Stimulated activated CD4-positive, alpha-beta T cell treated with anti-CD3 and anti-CD28 coated beads, Interleukin-15, amount 100 ng/mL, for 48 hours (primary cell): ENCODE results near the gene NFATC1.

ENCODE experiments used
- DNase-seq, 2 donors: peaks; one replicate each; pipeline ENCODE4 v3.0.0-alpha.2; 2020; ENCODE audit warnings: low read depth in 2 of 2

Gene NFATC1

DNA sequence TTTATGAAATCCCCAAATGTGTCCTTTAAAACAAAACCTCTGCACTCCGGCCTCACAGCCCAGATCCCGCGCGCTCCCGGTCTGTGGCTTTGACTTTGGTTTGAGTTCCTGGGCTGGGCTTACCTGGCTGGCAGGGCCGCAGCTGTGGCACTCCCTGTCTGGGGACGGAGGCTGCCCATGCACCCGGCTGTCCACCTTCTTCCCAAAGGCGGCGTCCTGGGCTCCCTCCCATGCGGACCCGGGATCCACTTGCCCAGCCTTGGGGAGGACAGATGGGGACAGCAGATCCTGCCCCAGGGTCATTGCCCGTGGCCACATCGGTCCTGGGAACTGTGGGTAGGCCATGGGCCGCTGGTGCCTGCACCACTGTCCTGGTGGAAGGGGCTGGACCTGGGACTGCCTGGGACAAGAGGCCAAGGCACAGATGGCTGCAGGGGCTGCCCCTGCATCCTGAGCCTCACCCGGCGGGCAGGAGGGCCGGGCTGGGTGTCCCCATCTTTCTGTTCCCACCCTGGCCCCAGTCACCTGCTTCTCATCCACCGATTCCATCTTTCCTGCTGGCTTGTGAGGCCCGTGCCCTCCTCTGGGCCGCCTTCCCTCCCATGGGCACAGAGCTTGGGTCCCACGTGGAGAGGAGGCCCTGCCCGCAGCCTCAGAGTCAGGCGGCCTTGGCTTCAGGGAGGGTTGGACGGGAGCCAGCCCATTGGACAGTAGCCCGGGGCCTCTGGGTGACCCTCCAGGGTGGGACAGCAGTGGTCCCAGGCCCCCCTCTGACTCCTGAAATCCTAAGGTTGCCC, 27.7 kb downstream of the NFATC1 start:
- DNase-seq: no peak

- no peak for DNase-seq
These were observed 28.4 kb downstream of the NFATC1 start for GRCh38 chr18:79424008-79424565.

DNA sequence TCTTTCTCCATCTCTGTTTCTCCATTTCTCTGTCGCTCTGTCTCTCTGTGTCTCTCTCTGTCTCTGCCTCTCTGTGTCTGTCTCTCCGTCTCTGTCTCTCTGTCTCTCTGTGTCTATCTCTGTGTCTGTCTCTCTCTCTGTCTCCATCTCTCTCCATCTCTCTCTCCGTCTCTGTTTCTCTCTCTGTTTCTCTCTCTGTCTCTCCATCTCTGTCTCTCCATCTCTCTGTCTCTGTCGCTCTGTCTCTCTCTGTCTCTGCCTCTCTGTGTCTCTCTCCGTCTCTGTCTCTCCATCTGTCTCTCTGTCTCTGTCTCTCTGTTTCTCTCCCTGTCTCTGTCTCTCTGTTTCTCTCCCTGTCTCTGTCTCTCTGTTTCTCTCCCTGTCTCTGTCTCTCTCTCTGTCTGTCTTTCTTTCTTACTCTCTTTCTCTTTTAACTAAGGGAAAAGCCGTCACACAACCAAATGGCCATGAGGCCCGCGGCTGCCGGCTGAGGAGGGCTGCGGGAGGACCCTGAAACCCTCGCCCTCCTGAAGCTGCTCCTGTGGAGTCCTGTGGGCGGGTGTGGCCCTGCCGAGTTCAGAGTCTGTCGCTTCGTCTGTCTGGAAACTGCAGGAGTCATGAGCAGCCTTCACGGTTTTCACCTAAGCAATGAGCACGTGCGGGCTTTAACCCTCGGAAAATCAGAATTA, 29.3 kb downstream of the NFATC1 start:
- no peak for DNase-seq

DNA sequence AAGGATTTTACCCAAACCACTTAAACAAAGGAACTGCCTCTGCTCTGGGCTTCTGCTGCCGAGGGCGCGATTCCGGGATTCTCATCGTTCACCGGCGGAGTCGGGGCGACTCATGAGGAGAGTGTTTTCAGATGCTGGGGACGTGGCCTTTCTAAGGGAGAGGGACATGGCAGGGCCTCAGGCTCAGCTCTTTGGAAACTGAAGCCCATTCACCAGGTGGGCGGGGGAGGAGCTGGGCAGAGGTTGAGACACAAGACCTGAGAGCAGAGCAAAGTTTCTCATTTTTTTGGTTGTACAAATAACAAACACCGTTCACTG, 29.8 kb downstream of the NFATC1 start:
- DNase-seq: no peak

DNA sequence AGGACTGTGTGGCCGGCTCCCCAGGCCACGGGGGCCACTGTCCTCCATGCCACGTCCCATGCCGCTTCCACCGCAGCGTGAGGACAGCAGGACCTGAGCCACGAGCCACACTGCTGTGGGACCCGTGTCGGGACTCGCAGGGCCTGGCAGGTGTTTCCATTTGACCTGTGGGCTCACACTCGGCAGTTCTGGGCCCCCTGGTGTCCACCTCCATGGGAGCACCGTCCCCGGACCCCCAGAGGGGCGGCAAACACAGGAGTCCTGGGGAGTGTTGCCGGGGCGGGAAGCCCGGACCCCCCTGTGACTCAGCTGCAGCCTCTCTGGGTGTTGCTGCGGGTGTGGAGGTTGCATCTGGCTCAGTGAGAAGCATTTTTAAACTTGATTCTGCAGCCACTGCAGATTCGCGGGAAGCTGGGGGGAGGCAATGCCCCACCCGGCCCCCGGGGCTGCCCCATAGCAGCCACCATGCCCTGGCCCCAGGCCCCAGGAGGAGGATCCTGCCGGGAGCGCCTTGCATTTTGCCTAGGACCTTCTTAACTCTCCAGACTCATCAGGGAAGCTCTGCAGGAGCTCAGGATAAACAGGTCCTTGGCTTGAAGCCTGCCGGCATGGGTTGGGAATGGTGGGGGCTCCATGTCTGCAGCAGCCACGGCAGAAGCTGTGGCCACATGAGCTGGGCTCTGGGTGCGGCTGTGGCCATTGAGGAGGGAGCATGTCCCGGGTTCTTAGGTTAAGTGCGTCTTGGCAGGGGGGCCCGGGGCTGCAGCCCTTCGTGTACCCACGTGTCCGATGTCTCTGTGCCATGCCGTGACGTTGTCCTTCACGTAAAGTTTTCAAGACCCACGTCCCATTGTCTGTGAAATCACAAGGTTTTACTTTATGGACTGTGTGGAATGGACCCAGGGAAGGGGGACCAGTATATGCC, 30.9 kb downstream of the NFATC1 start:
- DNase-seq: no peak

- DNase-seq: no peak
These were observed 31.9 kb downstream of the NFATC1 start for GRCh38 chr18:79427368-79428225.

DNA sequence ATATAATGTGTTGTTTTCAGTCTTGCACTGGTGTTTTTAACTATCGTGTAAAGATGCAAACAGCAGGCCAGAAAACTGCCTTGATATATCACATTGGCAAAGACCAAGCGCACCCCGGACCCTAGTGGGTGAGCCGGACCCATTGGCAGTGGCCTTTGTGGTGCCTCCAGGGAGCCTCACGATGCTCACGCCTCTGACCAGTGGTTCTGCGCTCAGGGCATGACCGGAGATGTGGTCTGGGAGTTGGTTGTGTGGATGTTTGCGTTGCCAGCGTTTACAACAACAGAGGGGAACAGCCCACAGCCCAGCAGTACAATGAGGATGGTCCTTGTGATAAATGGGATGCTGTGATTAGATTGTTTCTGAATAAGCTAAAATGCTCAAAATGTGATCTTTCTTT, 32.6 kb downstream of the NFATC1 start:
- DNase-seq: no peak

DNA sequence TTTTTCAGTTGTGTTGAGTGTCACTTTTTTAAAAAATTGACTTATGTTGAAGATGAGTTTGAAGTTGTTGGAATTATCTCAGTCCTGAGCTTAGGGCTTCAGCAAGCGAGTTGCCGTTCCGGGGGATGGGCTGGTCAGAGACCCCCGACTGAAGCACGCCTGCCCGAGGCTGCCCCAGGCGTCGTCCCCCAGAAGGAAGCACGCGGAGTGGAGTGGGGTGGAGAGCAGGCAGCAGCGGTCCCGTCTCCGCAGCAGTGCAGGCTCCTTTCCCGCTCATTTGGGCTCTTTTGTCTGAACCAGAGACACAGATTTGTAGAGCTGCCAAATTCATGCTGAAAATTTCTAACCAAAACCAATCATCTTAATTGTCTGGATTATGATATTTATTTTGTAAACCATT, 33.7 kb downstream of the NFATC1 start:
- DNase-seq: no peak

GRCh38 chr18:79429785-79430281, 34.1 kb downstream of the NFATC1 start:
- DNase-seq: no peak

- DNase-seq: no peak
These were observed 36.8 kb downstream of the NFATC1 start for GRCh38 chr18:79432376-79433120.

DNA sequence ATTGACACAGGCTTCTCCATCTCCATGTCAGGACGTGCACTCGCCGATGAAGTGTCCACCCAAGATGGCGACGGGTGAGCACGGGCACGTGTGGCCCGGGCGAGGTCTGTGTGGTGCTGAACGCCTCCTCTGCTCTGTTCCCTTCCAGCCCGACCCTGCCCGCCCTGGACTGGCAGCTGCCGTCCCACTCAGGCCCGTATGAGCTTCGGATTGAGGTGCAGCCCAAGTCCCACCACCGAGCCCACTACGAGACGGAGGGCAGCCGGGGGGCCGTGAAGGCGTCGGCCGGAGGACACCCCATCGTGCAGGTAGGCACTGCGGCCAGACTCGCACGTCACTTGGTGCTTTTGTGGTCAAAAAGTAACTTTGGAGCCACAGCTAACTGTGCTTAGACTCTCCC, 37.7 kb downstream of the NFATC1 start:
- DNase-seq: no peak

- no peak for DNase-seq
These were observed 39.1 kb downstream of the NFATC1 start for GRCh38 chr18:79434607-79435401.

GRCh38 chr18:79436556-79437275, 41.0 kb downstream of the NFATC1 start:
- no peak for DNase-seq

- DNase-seq: no peak
These were observed 42.6 kb downstream of the NFATC1 start for GRCh38 chr18:79438089-79438897.

- peak; percentile 19 to 24 for DNase-seq
These were observed 43.3 kb downstream of the NFATC1 start for GRCh38 chr18:79438898-79439627.

- no peak for DNase-seq
These were observed 43.9 kb downstream of the NFATC1 start for GRCh38 chr18:79439628-79440023.
